ENCODE results near the gene DOCK4. TPM values are rescaled to one million over a fixed set of nuclear protein-coding genes. Genes with fewer than 3 reads are reported as not detected.

DOCK4 gene
- total RNA-seq, 4 donors from 2014 or later: 14.0 to 48.1 (median 30.9) TPM

DNA sequence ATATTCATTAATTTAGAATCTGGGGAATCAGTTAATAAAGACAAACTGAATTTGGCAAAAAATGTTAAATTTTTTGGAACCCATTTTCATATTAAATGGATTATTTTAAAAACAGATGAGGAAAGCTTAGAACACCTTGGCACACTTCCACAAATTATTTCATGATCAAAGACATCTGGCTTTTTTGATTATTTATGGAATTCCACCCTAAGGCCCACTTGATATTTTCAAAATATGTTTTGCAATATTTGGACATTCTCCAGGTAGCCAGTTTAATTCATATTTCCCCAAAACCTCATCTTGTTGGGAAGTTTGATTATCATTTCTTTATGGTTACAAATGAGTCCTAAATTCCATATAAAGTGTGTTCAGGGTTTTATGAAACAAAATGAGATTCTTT lies 129.9 kb downstream of the DOCK4 start:
- H3K9me3 ChIP-seq: no peaks in the 10 kb centered on the region
- H3K27me3 ChIP-seq: no peaks in the 10 kb centered on the region
- intact Hi-C loops (cut with DNase I): no loop called here
- no peak overlapping the region for H3K27ac ChIP-seq
- no peak for DNase-seq
- no peaks in the 10 kb centered on the region for H3K4me1 ChIP-seq
- no peaks in the 10 kb centered on the region for H3K36me3 ChIP-seq
- TF ChIP-seq, protein P1, sequence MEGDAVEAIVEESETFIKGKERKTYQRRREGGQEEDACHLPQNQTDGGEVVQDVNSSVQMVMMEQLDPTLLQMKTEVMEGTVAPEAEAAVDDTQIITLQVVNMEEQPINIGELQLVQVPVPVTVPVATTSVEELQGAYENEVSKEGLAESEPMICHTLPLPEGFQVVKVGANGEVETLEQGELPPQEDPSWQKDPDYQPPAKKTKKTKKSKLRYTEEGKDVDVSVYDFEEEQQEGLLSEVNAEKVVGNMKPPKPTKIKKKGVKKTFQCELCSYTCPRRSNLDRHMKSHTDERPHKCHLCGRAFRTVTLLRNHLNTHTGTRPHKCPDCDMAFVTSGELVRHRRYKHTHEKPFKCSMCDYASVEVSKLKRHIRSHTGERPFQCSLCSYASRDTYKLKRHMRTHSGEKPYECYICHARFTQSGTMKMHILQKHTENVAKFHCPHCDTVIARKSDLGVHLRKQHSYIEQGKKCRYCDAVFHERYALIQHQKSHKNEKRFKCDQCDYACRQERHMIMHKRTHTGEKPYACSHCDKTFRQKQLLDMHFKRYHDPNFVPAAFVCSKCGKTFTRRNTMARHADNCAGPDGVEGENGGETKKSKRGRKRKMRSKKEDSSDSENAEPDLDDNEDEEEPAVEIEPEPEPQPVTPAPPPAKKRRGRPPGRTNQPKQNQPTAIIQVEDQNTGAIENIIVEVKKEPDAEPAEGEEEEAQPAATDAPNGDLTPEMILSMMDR (IDR thresholded peaks at IDR 0.05): no peak
- TF ChIP-seq POLR2A (IDR thresholded peaks at IDR 0.05): no peak
- no peak overlapping the region for H3K4me3 ChIP-seq (replicated peaks in 1 of 3)

DNA sequence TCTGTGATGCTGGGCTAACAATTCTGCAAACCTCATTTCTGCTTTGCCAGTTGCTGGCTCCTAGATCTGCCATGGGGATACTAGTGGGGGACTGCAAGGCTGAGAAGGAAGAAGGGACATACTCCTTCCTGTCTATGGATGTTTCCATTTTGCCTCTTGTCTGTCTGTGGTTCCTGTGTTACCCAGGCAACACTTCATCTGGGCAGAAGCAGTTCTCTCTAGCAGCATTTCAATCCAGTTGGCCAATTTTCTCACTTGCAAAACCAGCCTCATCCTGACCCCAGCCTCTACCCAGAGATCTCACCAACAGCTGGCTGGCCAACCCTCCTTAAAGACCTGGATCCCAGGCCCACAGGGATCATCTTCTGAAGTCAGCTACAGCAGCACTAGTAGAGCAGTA lies 131.7 kb downstream of the DOCK4 start:
- Histone ChIP-seq H3K36me3 (no peaks in the 10 kb centered on the region), H3K4me1 (no peaks in the 10 kb centered on the region), H3K4me3 (replicated peaks in 1 of 3) (no peak overlapping the region), H3K9me3 (no peaks in the 10 kb centered on the region), H3K27ac (no peak overlapping the region), H3K27me3 (no peaks in the 10 kb centered on the region)
- intact Hi-C loops (cut with DNase I): no loop called here
- TF ChIP-seq POLR2A (IDR thresholded peaks at IDR 0.05): no peak
- TF ChIP-seq, protein P1 (IDR thresholded peaks at IDR 0.05): no peak
- no peak for DNase-seq

DNA sequence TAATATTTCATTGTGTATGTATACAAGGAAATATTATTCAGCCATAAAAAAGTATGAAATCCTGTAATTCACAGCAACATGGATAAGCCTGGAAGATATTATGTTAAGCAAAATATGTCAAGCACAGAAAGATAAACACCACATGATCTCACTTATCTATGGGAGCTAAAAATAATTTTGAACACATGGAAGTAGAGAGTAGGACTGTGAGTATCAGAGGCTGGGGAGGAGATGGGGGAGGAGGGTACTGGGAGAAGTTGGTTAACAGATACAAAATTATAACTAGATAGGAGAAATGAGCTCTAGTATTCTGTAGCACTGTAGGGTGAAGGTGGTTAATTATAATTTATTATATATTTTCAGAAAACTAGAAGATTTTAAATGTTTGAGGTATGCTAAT lies 132.7 kb downstream of the DOCK4 start:
- Histone ChIP-seq H3K4me1 (no peaks in the 10 kb centered on the region), H3K27me3 (no peaks in the 10 kb centered on the region), H3K4me3 (replicated peaks in 1 of 3) (no peak overlapping the region), H3K36me3 (no peaks in the 10 kb centered on the region), H3K9me3 (no peaks in the 10 kb centered on the region), H3K27ac (no peak overlapping the region)
- DNase-seq: no peak
- intact Hi-C loops (cut with DNase I): no loop called here
- TF ChIP-seq, protein P1 (IDR thresholded peaks at IDR 0.05): no peak
- TF ChIP-seq POLR2A (IDR thresholded peaks at IDR 0.05): no peak

DNA sequence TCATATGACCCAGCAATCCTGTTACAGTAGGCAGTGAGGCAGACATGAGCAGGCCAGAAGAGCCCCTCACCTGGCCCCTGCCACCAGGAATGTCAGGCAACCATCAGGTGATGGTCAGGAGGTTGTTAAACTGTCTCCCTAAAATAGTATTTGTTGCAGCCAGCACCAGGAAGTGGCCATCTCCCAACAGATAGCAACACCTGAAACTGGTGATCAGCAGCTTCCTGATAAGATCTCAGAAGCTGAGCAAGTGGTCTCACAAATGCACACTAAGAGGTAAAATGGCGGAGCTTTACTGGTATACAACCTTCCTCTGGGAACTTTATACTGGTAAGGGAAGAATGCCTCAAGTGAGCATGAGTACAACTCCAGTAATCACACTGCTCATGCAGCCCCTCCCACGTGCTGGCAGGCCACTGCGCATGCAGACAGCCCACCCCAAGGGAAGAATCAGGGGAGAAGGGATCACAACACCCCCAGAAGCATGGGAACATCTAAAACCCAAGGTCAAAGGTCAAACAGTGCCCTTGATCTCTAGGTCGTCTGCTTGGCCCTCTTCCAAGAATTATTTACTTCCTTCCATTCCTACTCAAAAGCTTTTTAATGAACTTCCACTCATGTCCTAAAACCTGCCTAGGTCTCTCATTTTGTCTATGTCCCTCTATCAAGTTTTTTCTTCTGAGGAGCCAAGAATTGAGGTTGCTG lies 133.5 kb downstream of the DOCK4 start:
- TF ChIP-seq, protein P1 (IDR thresholded peaks at IDR 0.05): no peak
- no peak for TF ChIP-seq POLR2A (IDR thresholded peaks at IDR 0.05)
- WGBS, 2 donors: 68 to 75% methylated on average over 4 of the region's 4 CpGs

DNA sequence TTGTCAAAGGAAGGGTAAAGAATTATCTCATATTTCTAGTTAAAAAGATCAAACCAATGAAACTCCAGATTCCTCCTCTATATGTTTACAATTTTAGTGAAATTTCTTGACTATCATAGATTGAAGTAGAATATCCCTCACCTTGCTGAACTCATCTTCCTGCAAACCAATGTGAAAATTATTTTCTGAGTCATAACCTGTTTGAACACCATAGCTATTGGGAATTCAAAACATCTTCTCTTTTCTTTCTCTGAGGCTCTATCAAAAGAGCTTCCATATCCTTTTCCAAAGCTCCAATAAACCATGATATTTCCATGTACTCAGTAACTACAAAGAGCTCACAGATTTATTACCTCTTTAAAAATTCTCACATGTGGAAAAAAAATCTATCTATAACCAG lies 134.3 kb downstream of the DOCK4 start:
- no peak for TF ChIP-seq POLR2A (IDR thresholded peaks at IDR 0.05)
- TF ChIP-seq, protein P1 (IDR thresholded peaks at IDR 0.05): no peak
- H3K9me3 ChIP-seq: no peaks in the 10 kb centered on the region
- no peak overlapping the region for H3K4me3 ChIP-seq (replicated peaks in 1 of 3)
- H3K4me1 ChIP-seq: no peaks in the 10 kb centered on the region
- intact Hi-C loops (cut with DNase I): no loop called here
- H3K27me3 ChIP-seq: no peaks in the 10 kb centered on the region
- no peak for DNase-seq
- no peaks in the 10 kb centered on the region for H3K36me3 ChIP-seq
- no peak overlapping the region for H3K27ac ChIP-seq

More for the DNA sequence above, 133.5 kb downstream of the DOCK4 start:
- no peaks in the 10 kb centered on the region for H3K27me3 ChIP-seq
- no peaks in the 10 kb centered on the region for H3K36me3 ChIP-seq
- no peak overlapping the region for H3K4me3 ChIP-seq (replicated peaks in 1 of 3)
- no peaks in the 10 kb centered on the region for H3K9me3 ChIP-seq
- intact Hi-C loops (cut with DNase I): no loop called here
- no peak overlapping the region for H3K27ac ChIP-seq
- DNase-seq: no peak
- H3K4me1 ChIP-seq: no peaks in the 10 kb centered on the region

Data from thyroid gland (tissue), 4 donors.